ENCODE results near the gene GPC6.

Gene GPC6

GRCh38 chr13:93700115-93700514, 473.5 kb downstream of the GPC6 start:
- Histone ChIP-seq H3K9me3 (no peaks in the 10 kb centered on the region), H3K27me3 (ENCODE audit: low read depth) (no peaks in the 10 kb centered on the region), H3K36me3 (replicated peaks) (no peaks in the 10 kb centered on the region), H3K4me3 (no peak overlapping the region), H3K4me1 (no peaks in the 10 kb centered on the region)
- in situ Hi-C loops (cut with MboI; ENCODE audit: low sequenced_read_pairs): no loop called here
- DNase-seq (ENCODE audit: low spot score in 2 of 2): no peak

GRCh38 chr13:93708308-93709075, 481.9 kb downstream of the GPC6 start:
- in situ Hi-C loops (cut with MboI; ENCODE audit: low sequenced_read_pairs): no loop called here
- Histone ChIP-seq H3K4me3 (no peak overlapping the region), H3K27me3 (ENCODE audit: low read depth) (no peaks in the 10 kb centered on the region), H3K4me1 (no peaks in the 10 kb centered on the region), H3K9me3 (no peaks in the 10 kb centered on the region; the same call in 1 of the 2 replicates), H3K36me3 (replicated peaks) (no peaks in the 10 kb centered on the region)
- no peak for DNase-seq (ENCODE audit: low spot score in 2 of 2)

GRCh38 chr13:93709506-93710244, 483.1 kb downstream of the GPC6 start:
- in situ Hi-C loops (cut with MboI; ENCODE audit: low sequenced_read_pairs): no loop called here
- Histone ChIP-seq H3K36me3 (replicated peaks) (no peaks in the 10 kb centered on the region), H3K4me1 (no peaks in the 10 kb centered on the region), H3K27me3 (ENCODE audit: low read depth) (no peaks in the 10 kb centered on the region), H3K4me3 (no peak overlapping the region), H3K9me3 (no peaks in the 10 kb centered on the region; the same call in 1 of the 2 replicates)
- no peak for DNase-seq (ENCODE audit: low spot score in 2 of 2)

GRCh38 chr13:93714171-93714570, 487.6 kb downstream of the GPC6 start:
- in situ Hi-C loops (cut with MboI; ENCODE audit: low sequenced_read_pairs): no loop called here
- H3K27me3 ChIP-seq (ENCODE audit: low read depth): no peaks in the 10 kb centered on the region
- H3K36me3 ChIP-seq (replicated peaks): no peaks in the 10 kb centered on the region
- H3K4me1 ChIP-seq: no peaks in the 10 kb centered on the region
- H3K9me3 ChIP-seq: no peaks in the 10 kb centered on the region; the same call in 1 of the 2 replicates
- no peak for DNase-seq (ENCODE audit: low spot score in 2 of 2)
- no peak overlapping the region for H3K4me3 ChIP-seq

- in situ Hi-C loops (cut with MboI; ENCODE audit: low sequenced_read_pairs): no loop called here
- H3K4me3 ChIP-seq: no peak overlapping the region
- H3K36me3 ChIP-seq (replicated peaks): no peaks in the 10 kb centered on the region
- no peaks in the 10 kb centered on the region for H3K4me1 ChIP-seq
- H3K9me3 ChIP-seq: no peaks in the 10 kb centered on the region; the same call in 1 of the 2 replicates
- H3K27me3 ChIP-seq (ENCODE audit: low read depth): no peaks in the 10 kb centered on the region
- no peak for DNase-seq (ENCODE audit: low spot score in 2 of 2)
Observed at GRCh38 chr13:93715866-93716265, 489.3 kb downstream of the GPC6 start.

GRCh38 chr13:93716623-93717022, 490.0 kb downstream of the GPC6 start:
- DNase-seq (ENCODE audit: low spot score in 2 of 2): no peak
- no peaks in the 10 kb centered on the region for H3K27me3 ChIP-seq (ENCODE audit: low read depth)
- no peaks in the 10 kb centered on the region; the same call in 1 of the 2 replicates for H3K9me3 ChIP-seq
- no peaks in the 10 kb centered on the region for H3K4me1 ChIP-seq
- H3K36me3 ChIP-seq (replicated peaks): no peaks in the 10 kb centered on the region
- no peak overlapping the region for H3K4me3 ChIP-seq
- in situ Hi-C loops (cut with MboI; ENCODE audit: low sequenced_read_pairs): no loop called here

GRCh38 chr13:93721483-93721882, 494.9 kb downstream of the GPC6 start:
- DNase-seq (ENCODE audit: low spot score in 2 of 2): no peak
- H3K9me3 ChIP-seq: no peaks in the 10 kb centered on the region
- no peak overlapping the region for H3K4me3 ChIP-seq
- peaks cover 4% of the 10 kb centered on the region; the same call in 1 of the 2 replicates for H3K4me1 ChIP-seq
- no peaks in the 10 kb centered on the region for H3K36me3 ChIP-seq (replicated peaks)
- in situ Hi-C loops (cut with MboI; ENCODE audit: low sequenced_read_pairs): no loop called here
- H3K27me3 ChIP-seq (ENCODE audit: low read depth): no peaks in the 10 kb centered on the region

- H3K4me1 ChIP-seq: peaks cover 4% of the 10 kb centered on the region; the same call in 1 of the 2 replicates
- H3K9me3 ChIP-seq: no peaks in the 10 kb centered on the region
- H3K36me3 ChIP-seq (replicated peaks): no peaks in the 10 kb centered on the region
- DNase-seq (ENCODE audit: low spot score in 2 of 2): no peak
- no peak overlapping the region for H3K4me3 ChIP-seq
- in situ Hi-C loops (cut with MboI; ENCODE audit: low sequenced_read_pairs): no loop called here
- no peaks in the 10 kb centered on the region for H3K27me3 ChIP-seq (ENCODE audit: low read depth)
Observed at GRCh38 chr13:93723316-93723715, 496.7 kb downstream of the GPC6 start.

- no peak overlapping the region for H3K4me3 ChIP-seq
- H3K36me3 ChIP-seq (replicated peaks): no peaks in the 10 kb centered on the region
- in situ Hi-C loops (cut with MboI; ENCODE audit: low sequenced_read_pairs): no loop called here
- no peaks in the 10 kb centered on the region for H3K9me3 ChIP-seq
- no peak for DNase-seq (ENCODE audit: low spot score in 2 of 2)
- no peaks in the 10 kb centered on the region for H3K27me3 ChIP-seq (ENCODE audit: low read depth)
- H3K4me1 ChIP-seq: peaks cover 4% of the 10 kb centered on the region; the same call in 1 of the 2 replicates
Observed at GRCh38 chr13:93724187-93724586, 497.6 kb downstream of the GPC6 start.

GRCh38 chr13:93726173-93726957, 499.8 kb downstream of the GPC6 start:
- H3K36me3 ChIP-seq (replicated peaks): no peaks in the 10 kb centered on the region
- in situ Hi-C loops (cut with MboI; ENCODE audit: low sequenced_read_pairs): no loop called here
- peak in 1 of 2 experiments; percentile 40 for DNase-seq (ENCODE audit: low spot score in 2 of 2)
- H3K9me3 ChIP-seq: no peaks in the 10 kb centered on the region
- no peak overlapping the region for H3K4me3 ChIP-seq
- H3K4me1 ChIP-seq: peaks cover 4% of the 10 kb centered on the region; the same call in 1 of the 2 replicates
- no peaks in the 10 kb centered on the region for H3K27me3 ChIP-seq (ENCODE audit: low read depth)

- in situ Hi-C loops (cut with MboI; ENCODE audit: low sequenced_read_pairs): no loop called here
- no peaks in the 10 kb centered on the region for H3K27me3 ChIP-seq (ENCODE audit: low read depth)
- no peaks in the 10 kb centered on the region for H3K36me3 ChIP-seq (replicated peaks)
- H3K4me1 ChIP-seq: peaks cover 4% of the 10 kb centered on the region; the same call in 1 of the 2 replicates
- H3K9me3 ChIP-seq: no peaks in the 10 kb centered on the region
- DNase-seq (ENCODE audit: low spot score in 2 of 2): no peak
- no peak overlapping the region for H3K4me3 ChIP-seq
Observed at GRCh38 chr13:93727211-93728141, 500.9 kb downstream of the GPC6 start.

- no peak for DNase-seq (ENCODE audit: low spot score in 2 of 2)
- Histone ChIP-seq H3K36me3 (replicated peaks) (no peaks in the 10 kb centered on the region), H3K4me1 (peaks cover 4% of the 10 kb centered on the region; the same call in 1 of the 2 replicates), H3K9me3 (no peaks in the 10 kb centered on the region), H3K4me3 (no peak overlapping the region), H3K27me3 (ENCODE audit: low read depth) (no peaks in the 10 kb centered on the region)
- in situ Hi-C loops (cut with MboI; ENCODE audit: low sequenced_read_pairs): no loop called here
Observed at GRCh38 chr13:93729383-93729782, 502.8 kb downstream of the GPC6 start.

GRCh38 chr13:93730780-93731179, 504.2 kb downstream of the GPC6 start:
- no peak for DNase-seq (ENCODE audit: low spot score in 2 of 2)
- in situ Hi-C loops (cut with MboI; ENCODE audit: low sequenced_read_pairs): no loop called here
- H3K4me1 ChIP-seq: peaks cover 4% of the 10 kb centered on the region; the same call in 1 of the 2 replicates

More at GRCh38 chr13:93730780-93731179, 504.2 kb downstream of the GPC6 start:
- no peaks in the 10 kb centered on the region for H3K27me3 ChIP-seq (ENCODE audit: low read depth)
- H3K4me3 ChIP-seq: no peak overlapping the region
- no peaks in the 10 kb centered on the region for H3K36me3 ChIP-seq (replicated peaks)
- no peaks in the 10 kb centered on the region for H3K9me3 ChIP-seq

Data from HAP-1 (cell line).